GM18507 (cell line): Measurements from ENCODE around the gene TENM4.

Experiments
- DNase-seq: peaks from one replicate; pipeline ENCODE4 v3.0.0; 2011; ENCODE audit warnings: low read depth; ENCODE audit not compliant: insufficient read length; ENCODE audit errors: extremely low spot score
- FAIRE-seq: peaks from 2 replicates; lab custom pipeline; 2011; peaks lifted over from hg19 to GRCh38; lab: Jason Lieb, UNC

The TENM4 gene

GRCh38 chr11:79440571-79441460, at the start of gene TENM4:
TSS of gene TENM4 (minus strand) at chr11:79441030. CDS start at chr11:79069944, 371,086 bp downstream.
- no peak for FAIRE-seq
- no peak for DNase-seq

GRCh38 chr11:79488286-79488685, 47.5 kb upstream of the TENM4 start:
- FAIRE-seq (no peak), DNase-seq (no peak)

- DNase-seq (no peak), FAIRE-seq (no peak)
These were observed 46.6 kb upstream of the TENM4 start for GRCh38 chr11:79487412-79487811.

GRCh38 chr11:79486242-79486984, 45.6 kb upstream of the TENM4 start:
- FAIRE-seq (no peak), DNase-seq (no peak)

GRCh38 chr11:79485694-79486093, 44.9 kb upstream of the TENM4 start:
- FAIRE-seq: no peak
- no peak for DNase-seq

- FAIRE-seq: no peak
These were observed 44.0 kb upstream of the TENM4 start for GRCh38 chr11:79484872-79485271.

GRCh38 chr11:79482800-79483199, 42.0 kb upstream of the TENM4 start:
- FAIRE-seq (peak; percentile 84), DNase-seq (peak; percentile 51)

More at GRCh38 chr11:79484872-79485271, 44.0 kb upstream of the TENM4 start:
- DNase-seq: no peak

- DNase-seq (no peak), FAIRE-seq (peak; percentile 72)
These were observed 41.0 kb upstream of the TENM4 start for GRCh38 chr11:79481795-79482194.

- DNase-seq (no peak), FAIRE-seq (no peak)
These were observed 40.0 kb upstream of the TENM4 start for GRCh38 chr11:79480864-79481263.

GRCh38 chr11:79472819-79473529, 32.1 kb upstream of the TENM4 start:
- DNase-seq: no peak
- no peak for FAIRE-seq

GRCh38 chr11:79471071-79471844, 30.4 kb upstream of the TENM4 start:
- FAIRE-seq (no peak), DNase-seq (no peak)

- FAIRE-seq (no peak), DNase-seq (no peak)
These were observed 29.3 kb upstream of the TENM4 start for GRCh38 chr11:79470161-79470560.

- no peak for DNase-seq
- no peak for FAIRE-seq
These were observed 26.9 kb upstream of the TENM4 start for GRCh38 chr11:79467761-79468160.

- DNase-seq (no peak), FAIRE-seq (no peak)
These were observed 25.6 kb upstream of the TENM4 start for GRCh38 chr11:79466411-79466810.

- no peak for DNase-seq
- FAIRE-seq: no peak
These were observed 24.3 kb upstream of the TENM4 start for GRCh38 chr11:79465160-79465559.

GRCh38 chr11:79461666-79462645, 21.1 kb upstream of the TENM4 start:
- no peak for DNase-seq
- no peak for FAIRE-seq

- FAIRE-seq: no peak
- DNase-seq: no peak
These were observed 20.3 kb upstream of the TENM4 start for GRCh38 chr11:79461144-79461543.

GRCh38 chr11:79458709-79459108, 17.9 kb upstream of the TENM4 start:
- FAIRE-seq: no peak
- no peak for DNase-seq
